Hepatocyte (in vitro differentiated cells): Measurements from ENCODE around the gene KRR1.

Source experiments
- EZH2 ChIP-seq: fragments of 200-600 bp; sonication (generic); IDR thresholded peaks from 2 replicates; pipeline ENCODE4 v1.6.1; 2016; ENCODE audit warnings: antibody characterized with exemption, mild to moderate bottlenecking, borderline replicate concordance
- EZH2phosphoT487 ChIP-seq: fragments of 200-600 bp; sonication (generic); IDR thresholded peaks from one replicate; pipeline ENCODE4 v1.6.1; 2018; ENCODE audit warnings: antibody characterized with exemption, mild to moderate bottlenecking, low read depth, moderate library complexity; ENCODE audit not compliant: unreplicated experiment, severe bottlenecking
- TF ChIP-seq, protein P1 (sequence below): fragments of 200-600 bp; sonication (generic); IDR thresholded peaks from 2 replicates; pipeline ENCODE4 v1.5.1; 2016; ENCODE audit warnings: antibody characterized with exemption, mild to moderate bottlenecking; ENCODE audit not compliant: poor library complexity

GRCh38 chr12:75478116-75478794, 33.2 kb downstream of the KRR1 start:
- TF ChIP-seq, protein P1, sequence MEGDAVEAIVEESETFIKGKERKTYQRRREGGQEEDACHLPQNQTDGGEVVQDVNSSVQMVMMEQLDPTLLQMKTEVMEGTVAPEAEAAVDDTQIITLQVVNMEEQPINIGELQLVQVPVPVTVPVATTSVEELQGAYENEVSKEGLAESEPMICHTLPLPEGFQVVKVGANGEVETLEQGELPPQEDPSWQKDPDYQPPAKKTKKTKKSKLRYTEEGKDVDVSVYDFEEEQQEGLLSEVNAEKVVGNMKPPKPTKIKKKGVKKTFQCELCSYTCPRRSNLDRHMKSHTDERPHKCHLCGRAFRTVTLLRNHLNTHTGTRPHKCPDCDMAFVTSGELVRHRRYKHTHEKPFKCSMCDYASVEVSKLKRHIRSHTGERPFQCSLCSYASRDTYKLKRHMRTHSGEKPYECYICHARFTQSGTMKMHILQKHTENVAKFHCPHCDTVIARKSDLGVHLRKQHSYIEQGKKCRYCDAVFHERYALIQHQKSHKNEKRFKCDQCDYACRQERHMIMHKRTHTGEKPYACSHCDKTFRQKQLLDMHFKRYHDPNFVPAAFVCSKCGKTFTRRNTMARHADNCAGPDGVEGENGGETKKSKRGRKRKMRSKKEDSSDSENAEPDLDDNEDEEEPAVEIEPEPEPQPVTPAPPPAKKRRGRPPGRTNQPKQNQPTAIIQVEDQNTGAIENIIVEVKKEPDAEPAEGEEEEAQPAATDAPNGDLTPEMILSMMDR, result no peak
- TF ChIP-seq EZH2, result no peak
- no peak for TF ChIP-seq EZH2phosphoT487
